GM23338 (cell line): Measurements from ENCODE around the gene KIAA0753. TPM values are rescaled to one million over a fixed set of nuclear protein-coding genes. Genes with fewer than 3 reads are reported as not detected.

Experiments
- ATAC-seq: fragments of 200-7000 bp; cut with Tn5 transposase; 3 replicates; pipeline ENCODE4 v1.9.1; 2020
- DNase-seq: peaks from one replicate; pipeline ENCODE4 v3.0.0-alpha.2; 2015; ENCODE audit warnings: low spot score
- H2AFZ ChIP-seq: fragments of 200-600 bp; sonication (generic); 2 replicates; pipeline ENCODE4 v1.8.0; 2016; ENCODE audit warnings: antibody characterized with exemption, mild to moderate bottlenecking, moderate library complexity
- H3F3A ChIP-seq: fragments of 200-600 bp; sonication (generic); replicated peaks from 2 replicates; pipeline ENCODE4 v1.8.0; 2017; ENCODE audit warnings: antibody characterized with exemption, mixed run types, low read depth
- H3K27ac ChIP-seq: fragments of 200-600 bp; sonication (generic); 2 replicates; pipeline ENCODE4 v1.6.1; 2016; ENCODE audit warnings: low read depth
- H3K27me3 ChIP-seq: fragments of 200-600 bp; sonication (generic); 2 replicates; pipeline ENCODE4 v1.8.0; 2016; ENCODE audit warnings: mild to moderate bottlenecking, mixed run types, moderate library complexity; ENCODE audit not compliant: insufficient read depth
- H3K36me3 ChIP-seq: fragments of 200-600 bp; sonication (generic); 2 replicates; pipeline ENCODE4 v1.8.0; 2016; ENCODE audit warnings: mild to moderate bottlenecking; ENCODE audit not compliant: insufficient read depth
- H3K4me1 ChIP-seq: fragments of 200-600 bp; sonication (generic); 2 replicates; pipeline ENCODE4 v1.8.0; 2016; ENCODE audit warnings: mild to moderate bottlenecking, moderate library complexity; ENCODE audit not compliant: insufficient read depth
- H3K4me2 ChIP-seq: fragments of 200-600 bp; sonication (generic); 2 replicates; pipeline ENCODE4 v1.7.1; 2017; ENCODE audit warnings: mixed run types
- H3K4me3 ChIP-seq: fragments of 200-600 bp; sonication (generic); 2 replicates; pipeline ENCODE4 v1.6.1; 2016; ENCODE audit warnings: mixed run types
- H3K79me2 ChIP-seq: fragments of 200-600 bp; sonication (generic); replicated peaks from 2 replicates; pipeline ENCODE4 v1.8.0; 2017; ENCODE audit warnings: mild to moderate bottlenecking; ENCODE audit not compliant: insufficient read depth
- H3K9me2 ChIP-seq: fragments of 200-600 bp; sonication (generic); 2 replicates; pipeline ENCODE4 v1.8.0; 2017; ENCODE audit not compliant: insufficient read depth
- H4K20me1 ChIP-seq: fragments of 200-600 bp; sonication (generic); replicated peaks from 2 replicates; pipeline ENCODE4 v1.8.0; 2017; ENCODE audit warnings: mild to moderate bottlenecking; ENCODE audit not compliant: insufficient read depth
- H3K27ac Mint-ChIP-seq: 2 replicates; pipeline ENCODE4 v1.8.0; 2020; ENCODE audit warnings: inconsistent platforms, mild to moderate bottlenecking, moderate library complexity, mixed read lengths
- H3K27me3 Mint-ChIP-seq: 3 replicates; pipeline ENCODE4 v1.8.0; 2022; ENCODE audit warnings: low read depth, mild to moderate bottlenecking, moderate library complexity, mixed read lengths, inconsistent platforms; ENCODE audit not compliant: insufficient read depth, poor library complexity
- H3K36me3 Mint-ChIP-seq: 3 replicates; pipeline ENCODE4 v1.8.0; 2021; ENCODE audit warnings: low read depth, mild to moderate bottlenecking, inconsistent platforms, moderate library complexity, mixed read lengths
- H3K4me1 Mint-ChIP-seq: 3 replicates; pipeline ENCODE4 v1.8.0; 2020; ENCODE audit warnings: mild to moderate bottlenecking, inconsistent platforms, mixed read lengths
- H3K4me3 Mint-ChIP-seq: 3 replicates; pipeline ENCODE4 v1.8.0; 2021; ENCODE audit warnings: moderate library complexity, mild to moderate bottlenecking, inconsistent platforms, mixed read lengths
- H3K9me3 Mint-ChIP-seq: 3 replicates; pipeline ENCODE4 v1.8.0; 2020; ENCODE audit warnings: moderate library complexity, mild to moderate bottlenecking, inconsistent platforms, mixed read lengths
- JUNB ChIP-seq: IDR thresholded peaks from one replicate; pipeline ENCODE4 v1.6.1; 2016; ENCODE audit warnings: antibody characterized with exemption; ENCODE audit not compliant: unreplicated experiment
- NANOG ChIP-seq: IDR thresholded peaks from 2 replicates; pipeline ENCODE4 v1.6.1; 2016; ENCODE audit warnings: antibody characterized with exemption, borderline replicate concordance
- POLR2AphosphoS5 ChIP-seq: IDR thresholded peaks from 2 replicates; pipeline ENCODE4 v1.6.1; 2016; ENCODE audit warnings: antibody characterized with exemption, low read depth
- STAT1 ChIP-seq: IDR thresholded peaks from one replicate; pipeline ENCODE4 v1.6.1; 2016; ENCODE audit warnings: antibody characterized with exemption; ENCODE audit not compliant: unreplicated experiment
- polyA plus RNA-seq: library from polyadenylated mRNA; unstranded; fragments of >200 nt; fragmentation: Nextera tagmentation; extraction: Ambion mirVana; gene quantifications from 2 replicates; pipeline ENCODE4 v1.2.1, GENCODE V29; 2016
- total RNA-seq: library from RNA; depleted of rRNA; stranded (reverse); fragments of >200 nt; shearing (Covaris generic); gene quantifications from 2 replicates; pipeline ENCODE4 v1.2.3, GENCODE V29; 2014
- TF ChIP-seq, protein P1 (sequence below): IDR thresholded peaks from 2 replicates; pipeline ENCODE4 v1.6.1; 2016; ENCODE audit warnings: antibody characterized with exemption
- TF ChIP-seq, protein P2 (sequence below): fragments of 250-450 bp; sonication (Bioruptor Pico); IDR thresholded peaks from 2 replicates; pipeline ENCODE4 v1.5.0; 2020; ENCODE audit warnings: mild to moderate bottlenecking, moderate library complexity

KIAA0753 gene
- total and polyA plus RNA-seq, 2 experiments from 2014 or later, result 6.0 to 27.8 TPM

DNA sequence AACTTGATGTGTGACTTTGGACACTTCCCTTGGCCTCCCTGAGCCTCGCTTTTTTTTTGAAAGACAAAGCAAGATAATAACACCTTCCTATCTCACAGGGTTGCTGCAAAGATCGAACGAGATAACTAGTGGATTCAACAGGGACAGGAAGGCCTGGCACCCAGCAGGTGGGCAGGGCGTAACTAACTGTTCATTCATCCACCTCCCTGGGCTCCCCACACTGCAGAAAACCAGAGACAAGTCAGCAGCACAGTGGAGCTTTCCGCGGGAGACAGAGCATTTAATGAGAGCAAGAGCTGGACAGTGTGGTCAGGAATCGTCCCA lies 43.9 kb upstream of the KIAA0753 start (continued):
- TF ChIP-seq, protein P1, sequence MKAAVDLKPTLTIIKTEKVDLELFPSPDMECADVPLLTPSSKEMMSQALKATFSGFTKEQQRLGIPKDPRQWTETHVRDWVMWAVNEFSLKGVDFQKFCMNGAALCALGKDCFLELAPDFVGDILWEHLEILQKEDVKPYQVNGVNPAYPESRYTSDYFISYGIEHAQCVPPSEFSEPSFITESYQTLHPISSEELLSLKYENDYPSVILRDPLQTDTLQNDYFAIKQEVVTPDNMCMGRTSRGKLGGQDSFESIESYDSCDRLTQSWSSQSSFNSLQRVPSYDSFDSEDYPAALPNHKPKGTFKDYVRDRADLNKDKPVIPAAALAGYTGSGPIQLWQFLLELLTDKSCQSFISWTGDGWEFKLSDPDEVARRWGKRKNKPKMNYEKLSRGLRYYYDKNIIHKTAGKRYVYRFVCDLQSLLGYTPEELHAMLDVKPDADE, result no peak
- TF ChIP-seq JUNB (no peak), NANOG (no peak), STAT1 (no peak)
- TF ChIP-seq, protein P2, sequence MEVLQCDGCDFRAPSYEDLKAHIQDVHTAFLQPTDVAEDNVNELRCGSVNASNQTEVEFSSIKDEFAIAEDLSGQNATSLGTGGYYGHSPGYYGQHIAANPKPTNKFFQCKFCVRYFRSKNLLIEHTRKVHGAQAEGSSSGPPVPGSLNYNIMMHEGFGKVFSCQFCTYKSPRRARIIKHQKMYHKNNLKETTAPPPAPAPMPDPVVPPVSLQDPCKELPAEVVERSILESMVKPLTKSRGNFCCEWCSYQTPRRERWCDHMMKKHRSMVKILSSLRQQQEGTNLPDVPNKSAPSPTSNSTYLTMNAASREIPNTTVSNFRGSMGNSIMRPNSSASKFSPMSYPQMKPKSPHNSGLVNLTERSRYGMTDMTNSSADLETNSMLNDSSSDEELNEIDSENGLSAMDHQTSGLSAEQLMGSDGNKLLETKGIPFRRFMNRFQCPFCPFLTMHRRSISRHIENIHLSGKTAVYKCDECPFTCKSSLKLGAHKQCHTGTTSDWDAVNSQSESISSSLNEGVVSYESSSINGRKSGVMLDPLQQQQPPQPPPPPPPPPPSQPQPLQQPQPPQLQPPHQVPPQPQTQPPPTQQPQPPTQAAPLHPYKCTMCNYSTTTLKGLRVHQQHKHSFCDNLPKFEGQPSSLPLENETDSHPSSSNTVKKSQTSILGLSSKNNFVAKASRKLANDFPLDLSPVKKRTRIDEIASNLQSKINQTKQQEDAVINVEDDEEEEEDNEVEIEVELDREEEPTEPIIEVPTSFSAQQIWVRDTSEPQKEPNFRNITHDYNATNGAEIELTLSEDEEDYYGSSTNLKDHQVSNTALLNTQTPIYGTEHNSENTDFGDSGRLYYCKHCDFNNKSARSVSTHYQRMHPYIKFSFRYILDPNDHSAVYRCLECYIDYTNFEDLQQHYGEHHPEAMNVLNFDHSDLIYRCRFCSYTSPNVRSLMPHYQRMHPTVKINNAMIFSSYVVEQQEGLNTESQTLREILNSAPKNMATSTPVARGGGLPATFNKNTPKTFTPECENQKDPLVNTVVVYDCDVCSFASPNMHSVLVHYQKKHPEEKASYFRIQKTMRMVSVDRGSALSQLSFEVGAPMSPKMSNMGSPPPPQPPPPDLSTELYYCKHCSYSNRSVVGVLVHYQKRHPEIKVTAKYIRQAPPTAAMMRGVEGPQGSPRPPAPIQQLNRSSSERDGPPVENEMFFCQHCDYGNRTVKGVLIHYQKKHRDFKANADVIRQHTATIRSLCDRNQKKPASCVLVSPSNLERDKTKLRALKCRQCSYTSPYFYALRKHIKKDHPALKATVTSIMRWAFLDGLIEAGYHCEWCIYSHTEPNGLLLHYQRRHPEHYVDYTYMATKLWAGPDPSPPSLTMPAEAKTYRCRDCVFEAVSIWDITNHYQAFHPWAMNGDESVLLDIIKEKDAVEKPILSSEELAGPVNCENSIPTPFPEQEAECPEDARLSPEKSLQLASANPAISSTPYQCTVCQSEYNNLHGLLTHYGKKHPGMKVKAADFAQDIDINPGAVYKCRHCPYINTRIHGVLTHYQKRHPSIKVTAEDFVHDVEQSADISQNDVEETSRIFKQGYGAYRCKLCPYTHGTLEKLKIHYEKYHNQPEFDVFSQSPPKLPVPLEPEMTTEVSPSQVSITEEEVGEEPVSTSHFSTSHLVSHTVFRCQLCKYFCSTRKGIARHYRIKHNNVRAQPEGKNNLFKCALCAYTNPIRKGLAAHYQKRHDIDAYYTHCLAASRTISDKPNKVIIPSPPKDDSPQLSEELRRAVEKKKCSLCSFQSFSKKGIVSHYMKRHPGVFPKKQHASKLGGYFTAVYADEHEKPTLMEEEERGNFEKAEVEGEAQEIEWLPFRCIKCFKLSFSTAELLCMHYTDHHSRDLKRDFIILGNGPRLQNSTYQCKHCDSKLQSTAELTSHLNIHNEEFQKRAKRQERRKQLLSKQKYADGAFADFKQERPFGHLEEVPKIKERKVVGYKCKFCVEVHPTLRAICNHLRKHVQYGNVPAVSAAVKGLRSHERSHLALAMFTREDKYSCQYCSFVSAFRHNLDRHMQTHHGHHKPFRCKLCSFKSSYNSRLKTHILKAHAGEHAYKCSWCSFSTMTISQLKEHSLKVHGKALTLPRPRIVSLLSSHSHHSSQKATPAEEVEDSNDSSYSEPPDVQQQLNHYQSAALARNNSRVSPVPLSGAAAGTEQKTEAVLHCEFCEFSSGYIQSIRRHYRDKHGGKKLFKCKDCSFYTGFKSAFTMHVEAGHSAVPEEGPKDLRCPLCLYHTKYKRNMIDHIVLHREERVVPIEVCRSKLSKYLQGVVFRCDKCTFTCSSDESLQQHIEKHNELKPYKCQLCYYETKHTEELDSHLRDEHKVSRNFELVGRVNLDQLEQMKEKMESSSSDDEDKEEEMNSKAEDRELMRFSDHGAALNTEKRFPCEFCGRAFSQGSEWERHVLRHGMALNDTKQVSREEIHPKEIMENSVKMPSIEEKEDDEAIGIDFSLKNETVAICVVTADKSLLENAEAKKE (CRISPR knock-in tag), result no peak

- no peak overlapping the region for H3K4me3 Mint-ChIP-seq
- H3K4me1 ChIP-seq, result no peaks in the 10 kb centered on the region
- no peaks in the 10 kb centered on the region for H3K9me2 ChIP-seq
- H4K20me1 ChIP-seq, result no peaks in the 10 kb centered on the region
- H2AFZ ChIP-seq, result no peak overlapping the region
- no peak overlapping the region for H3K4me2 ChIP-seq
- no peaks in the 10 kb centered on the region; the same call in 2 of the 3 replicates for H3K9me3 Mint-ChIP-seq
- no peaks in the 10 kb centered on the region for H3K79me2 ChIP-seq
- H3K27ac Mint-ChIP-seq, result peak overlapping the region; percentile 79; the same call in 1 of the 2 replicates
- H3K4me1 Mint-ChIP-seq, result peaks cover 3% of the 10 kb centered on the region; the same call in 1 of the 3 replicates
- H3K4me3 ChIP-seq, result no peak overlapping the region
- no peaks in the 10 kb centered on the region for H3K36me3 ChIP-seq
- H3K36me3 Mint-ChIP-seq, result no peaks in the 10 kb centered on the region
- H3F3A ChIP-seq, result no peaks in the 10 kb centered on the region
- no peak for ATAC-seq
- H3K27me3 Mint-ChIP-seq, result peaks cover 2% of the 10 kb centered on the region
- H3K27me3 ChIP-seq, result no peaks in the 10 kb centered on the region
- DNase-seq, result no peak
- H3K27ac ChIP-seq, result no peak overlapping the region
- TF ChIP-seq NANOG (no peak), POLR2AphosphoS5 (no peak)
- TF ChIP-seq, protein P2 (CRISPR knock-in tag), result no peak
Measured at GRCh38 chr17:6683730-6684459, 43.4 kb upstream of the KIAA0753 start.
